GM18498 (cell line): Measurements from ENCODE around the gene SLC25A53.
"Not testable (repeated sequence)": the region's sequence is repeated elsewhere in the genome, so short reads cannot be mapped to it uniquely, and the experiment has no call there.

Experiments
- ATAC-seq: cut with Tn5 transposase; IDR thresholded peaks from one replicate; pipeline ENCODE4 v1.9.1; 2021; ENCODE audit warnings: mild to moderate bottlenecking, moderate library complexity; ENCODE audit not compliant: unreplicated experiment

The SLC25A53 gene

GRCh38 chrX:104075778-104076445 lies 80.9 kb downstream of the SLC25A53 start, which contains the start of gene TMSB15C:
Gene TMSB15C (minus strand): TSS chrX:104076236.
- peak; percentile 100 for ATAC-seq

- ATAC-seq: not testable (repeated sequence)
Observed at GRCh38 chrX:104062636-104063035, 94.2 kb downstream of the SLC25A53 start.

GRCh38 chrX:104054956-104055355 lies 101.9 kb downstream of the SLC25A53 start:
- ATAC-seq: not testable (repeated sequence)
